Measurements from ENCODE around the gene HTRA1.

Gene HTRA1

DNA sequence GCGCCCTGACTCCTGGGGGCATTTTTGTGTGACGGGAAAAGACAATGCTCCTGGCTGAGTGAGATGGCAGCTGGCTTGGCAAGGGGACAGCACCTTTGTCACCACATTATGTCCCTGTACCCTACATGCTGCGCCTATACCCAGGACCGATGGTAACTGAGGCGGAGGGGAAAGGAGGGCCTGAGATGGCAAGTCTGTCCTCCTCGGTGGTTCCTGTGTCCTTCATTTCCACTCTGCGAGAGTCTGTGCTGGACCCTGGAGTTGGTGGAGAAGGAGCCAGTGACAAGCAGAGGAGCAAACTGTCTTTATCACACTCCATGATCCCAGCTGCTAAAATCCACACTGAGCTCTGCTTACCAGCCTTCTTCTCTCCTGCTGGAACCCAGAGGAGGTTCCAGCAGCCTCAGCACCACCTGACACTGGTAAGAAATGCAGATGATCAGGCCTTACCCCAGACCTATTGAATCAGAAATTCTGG lies 6.7 kb upstream of the HTRA1 start, which contains the start of gene ARMS2:
Gene ARMS2 (plus strand): TSS at position 51 of the 478 bp plus-strand sequence. CDS start 75 bp downstream, at position 126.
- DNase-seq (ENCODE audit: low read depth), result no peak

DNA sequence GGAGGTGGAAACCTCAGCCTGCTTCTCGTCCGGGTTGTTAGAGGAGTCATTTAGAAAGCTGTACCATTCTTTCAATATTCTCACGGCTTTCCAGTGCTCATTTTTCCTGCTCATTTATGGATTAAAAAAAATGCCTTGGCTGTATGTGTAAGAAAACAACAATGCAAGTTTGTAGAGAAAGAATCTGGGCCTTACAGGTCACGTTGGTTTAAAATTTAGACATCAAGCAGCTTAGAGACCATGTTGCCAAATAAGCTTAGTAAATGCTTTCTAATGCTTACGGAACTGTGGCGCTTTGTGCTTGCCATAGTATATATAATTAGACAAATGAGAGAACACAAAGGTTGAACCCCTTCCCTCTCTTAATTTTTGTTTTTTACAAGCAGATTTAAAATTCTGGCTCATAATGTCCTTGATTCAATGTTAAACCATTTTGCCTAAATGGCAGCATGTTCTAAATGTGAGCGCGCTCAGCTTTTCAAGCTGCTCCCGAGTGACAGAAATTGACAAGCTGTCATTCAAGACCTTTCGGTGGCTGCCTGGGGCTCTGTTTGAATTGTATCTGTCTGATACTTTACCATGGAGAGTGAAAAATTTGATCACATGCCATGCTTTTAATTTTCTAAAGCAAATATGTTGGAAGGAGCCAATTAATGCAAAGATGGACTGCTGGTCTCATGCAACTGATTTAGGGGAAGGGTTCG lies 5.8 kb upstream of the HTRA1 start:
- no peak for DNase-seq (ENCODE audit: low read depth)

DNA sequence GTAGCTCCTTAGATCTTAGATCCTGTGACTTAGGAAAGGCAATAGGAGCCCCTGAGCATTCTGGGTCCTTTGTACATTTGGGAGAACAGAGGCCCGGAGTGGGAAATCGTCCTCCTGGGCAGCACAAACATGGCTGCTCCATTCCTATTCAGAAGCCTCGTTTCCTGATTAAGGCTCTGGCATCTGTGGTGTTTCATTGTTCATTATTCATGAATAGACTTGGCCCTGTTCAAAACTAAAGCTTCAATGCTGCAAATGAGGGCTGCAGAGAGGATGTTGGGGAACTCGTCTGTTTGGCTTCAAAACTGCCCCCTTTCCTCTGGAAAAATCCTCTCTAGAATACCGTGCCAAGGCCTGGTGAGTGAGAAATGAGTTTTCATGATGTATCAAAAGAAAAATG lies 3.4 kb upstream of the HTRA1 start:
- no peak for DNase-seq (ENCODE audit: low read depth)

DNA sequence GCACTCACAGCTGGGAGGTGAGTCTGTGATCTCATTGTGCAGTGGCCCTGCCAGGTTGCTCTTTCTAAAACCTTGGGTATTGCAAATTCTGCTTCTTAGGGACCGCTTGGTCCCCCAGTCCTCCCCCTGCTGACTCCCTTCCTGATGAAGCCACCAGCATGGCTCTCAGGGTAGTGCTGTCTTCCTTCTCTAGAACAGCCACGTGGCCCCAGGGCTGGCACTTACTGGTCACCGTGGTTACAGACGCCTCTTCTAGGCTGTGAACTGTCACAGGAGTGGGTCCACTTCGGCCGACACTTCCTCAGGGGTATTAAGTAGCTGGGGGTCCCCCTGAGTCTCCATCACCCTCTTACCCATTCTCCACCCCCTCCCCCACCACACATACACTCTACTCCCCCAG lies 2.7 kb upstream of the HTRA1 start:
- DNase-seq (ENCODE audit: low read depth), result no peak

DNA sequence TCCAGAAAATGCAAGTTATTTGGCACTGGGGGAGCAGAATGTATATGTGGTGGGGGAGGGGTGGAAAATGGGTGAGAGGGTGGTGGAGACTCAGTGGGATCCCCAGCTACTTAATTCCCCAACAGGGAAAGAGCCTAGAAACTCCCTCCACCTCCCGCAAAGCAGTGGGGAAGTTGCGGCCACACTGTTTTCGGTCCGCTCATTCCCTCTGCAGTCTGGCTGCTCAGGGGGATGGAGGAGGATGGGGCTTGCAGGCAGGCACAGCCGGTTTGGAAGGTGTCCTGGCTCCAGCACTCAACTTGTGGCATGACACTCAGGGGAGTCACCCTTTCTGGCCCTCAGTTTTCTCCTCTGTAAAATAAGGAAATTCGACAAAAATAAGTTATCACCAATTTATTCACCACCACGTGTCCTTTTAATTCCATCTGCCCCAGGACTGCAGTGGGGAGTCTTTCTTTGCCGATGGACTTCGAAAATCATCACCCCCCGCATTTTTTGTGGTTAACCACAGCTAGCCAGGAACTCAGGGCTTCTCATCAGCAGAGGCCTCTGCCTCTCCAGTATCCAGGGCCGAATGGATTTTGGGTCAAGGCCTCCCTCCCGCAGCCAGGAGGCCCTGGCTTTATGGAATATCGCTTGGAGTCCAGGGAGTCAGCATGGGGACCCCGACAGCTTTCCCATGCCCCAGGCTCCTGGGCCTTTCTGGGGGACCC lies 1.6 kb upstream of the HTRA1 start:
- no peak for DNase-seq (ENCODE audit: low read depth)

DNA sequence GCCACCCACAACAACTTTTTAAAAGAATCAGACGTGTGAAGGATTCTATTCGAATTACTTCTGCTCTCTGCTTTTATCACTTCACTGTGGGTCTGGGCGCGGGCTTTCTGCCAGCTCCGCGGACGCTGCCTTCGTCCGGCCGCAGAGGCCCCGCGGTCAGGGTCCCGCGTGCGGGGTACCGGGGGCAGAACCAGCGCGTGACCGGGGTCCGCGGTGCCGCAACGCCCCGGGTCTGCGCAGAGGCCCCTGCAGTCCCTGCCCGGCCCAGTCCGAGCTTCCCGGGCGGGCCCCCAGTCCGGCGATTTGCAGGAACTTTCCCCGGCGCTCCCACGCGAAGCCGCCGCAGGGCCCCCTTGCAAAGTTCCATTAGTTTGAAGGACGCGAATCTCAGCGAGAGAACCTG lies 461 bp upstream of the HTRA1 start:
- DNase-seq (ENCODE audit: low read depth), result no peak

DNA sequence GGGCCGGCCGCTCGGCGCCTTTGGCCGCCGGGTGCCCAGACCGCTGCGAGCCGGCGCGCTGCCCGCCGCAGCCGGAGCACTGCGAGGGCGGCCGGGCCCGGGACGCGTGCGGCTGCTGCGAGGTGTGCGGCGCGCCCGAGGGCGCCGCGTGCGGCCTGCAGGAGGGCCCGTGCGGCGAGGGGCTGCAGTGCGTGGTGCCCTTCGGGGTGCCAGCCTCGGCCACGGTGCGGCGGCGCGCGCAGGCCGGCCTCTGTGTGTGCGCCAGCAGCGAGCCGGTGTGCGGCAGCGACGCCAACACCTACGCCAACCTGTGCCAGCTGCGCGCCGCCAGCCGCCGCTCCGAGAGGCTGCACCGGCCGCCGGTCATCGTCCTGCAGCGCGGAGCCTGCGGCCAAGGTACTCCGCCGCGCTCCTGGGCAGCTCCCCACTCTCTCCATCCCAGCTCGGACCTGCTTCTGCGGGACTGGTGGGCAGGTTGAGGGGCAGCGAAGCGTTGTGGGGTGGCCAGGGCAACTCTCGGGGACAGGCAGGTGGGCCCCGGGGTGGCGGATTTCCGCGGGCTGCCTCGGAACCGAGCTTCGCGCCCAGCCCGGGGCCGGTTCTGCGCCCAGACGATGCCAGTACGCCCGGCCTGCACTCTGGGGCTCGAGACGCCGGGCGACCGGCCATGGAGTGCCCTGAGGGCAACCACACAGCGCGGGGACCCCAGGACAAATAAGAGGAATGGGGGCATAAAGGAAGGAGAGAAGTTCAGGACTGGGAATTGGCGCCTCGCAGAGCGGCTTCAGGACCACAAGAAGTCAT lies 578 bp downstream of the HTRA1 start:
- no peak for DNase-seq (ENCODE audit: low read depth)

DNA sequence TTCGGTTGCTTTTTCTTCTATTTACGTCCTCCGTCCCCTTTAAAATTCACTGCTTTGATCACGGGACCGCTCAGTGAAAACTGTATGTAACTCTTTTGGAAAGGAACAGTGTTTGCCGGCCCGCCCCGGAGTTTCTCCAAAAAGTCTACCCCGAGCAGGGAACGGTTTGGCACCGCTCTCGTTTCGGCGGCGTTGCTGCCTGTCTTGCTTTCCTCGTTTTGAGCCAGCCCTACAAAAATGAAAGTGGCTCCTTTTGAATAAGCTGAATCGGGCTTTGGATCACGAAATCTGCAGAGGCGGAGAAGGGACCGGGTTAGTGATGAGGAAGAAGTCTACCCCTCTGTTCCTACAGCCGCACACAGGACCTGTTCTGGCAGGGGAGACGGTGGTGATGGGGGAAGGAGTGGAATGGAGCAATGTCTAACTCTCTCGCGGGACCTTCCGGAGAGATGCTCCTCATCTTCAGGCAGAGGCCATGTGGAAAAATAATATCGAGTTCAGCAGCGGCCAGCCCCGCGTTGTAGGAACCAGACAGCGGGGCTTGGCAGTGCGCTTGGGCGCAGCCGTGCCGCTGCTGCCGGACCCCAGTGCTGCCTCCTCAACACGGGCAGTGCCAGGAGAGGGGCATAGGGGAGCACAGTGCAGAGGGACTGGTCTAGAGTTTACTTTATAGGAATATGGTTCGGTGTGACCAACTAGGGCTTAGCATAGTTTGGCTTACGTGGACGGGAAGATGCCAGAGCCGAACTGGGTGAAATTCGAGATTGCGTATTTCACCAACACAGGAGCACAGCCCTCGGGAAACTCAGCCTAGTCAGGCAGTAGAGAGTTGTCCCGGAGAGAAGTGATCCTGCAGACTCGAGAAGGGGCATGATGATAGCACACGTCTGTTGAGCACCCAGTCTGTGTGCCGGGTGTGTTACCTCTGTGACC lies 1.4 kb downstream of the HTRA1 start:
- DNase-seq (ENCODE audit: low read depth), result no peak

DNA sequence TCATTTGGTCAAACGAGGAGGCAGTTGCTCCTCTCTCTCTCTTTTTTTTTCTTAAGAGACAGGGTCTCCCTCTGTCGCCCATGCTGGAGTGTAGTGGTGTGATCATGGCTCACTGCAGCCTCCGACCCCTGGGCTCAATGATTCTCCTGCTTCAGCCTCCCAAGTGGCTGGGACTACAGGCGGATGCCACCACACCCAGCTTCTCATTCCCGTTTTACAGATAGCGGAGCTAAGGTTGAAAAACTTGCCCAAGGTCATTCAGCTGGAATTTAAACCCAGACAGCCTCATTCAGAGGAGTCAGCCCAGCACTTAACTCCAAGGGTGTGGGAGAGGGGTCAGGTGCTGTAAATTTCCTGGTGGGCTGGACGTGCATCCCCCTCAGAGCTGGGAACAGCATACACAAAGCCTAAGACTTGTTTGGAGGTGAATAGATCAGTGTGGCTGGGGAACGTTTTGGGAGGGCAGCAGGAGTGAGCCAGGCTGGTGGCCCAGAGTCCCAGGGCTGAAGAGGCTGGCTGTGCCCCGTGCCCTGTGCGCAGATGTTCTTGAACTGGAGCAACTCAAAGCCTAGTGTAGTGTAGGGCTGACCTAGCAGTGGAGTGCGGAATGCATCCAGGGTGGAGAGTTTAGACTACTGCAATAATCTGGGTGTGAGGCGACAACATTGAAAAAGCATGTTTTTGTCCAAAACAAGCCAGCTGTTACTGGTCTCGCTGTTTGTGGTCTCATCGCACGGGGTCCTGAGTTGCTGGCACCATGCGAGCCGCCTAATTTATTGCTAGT lies 2.3 kb downstream of the HTRA1 start:
- no peak for DNase-seq (ENCODE audit: low read depth)

DNA sequence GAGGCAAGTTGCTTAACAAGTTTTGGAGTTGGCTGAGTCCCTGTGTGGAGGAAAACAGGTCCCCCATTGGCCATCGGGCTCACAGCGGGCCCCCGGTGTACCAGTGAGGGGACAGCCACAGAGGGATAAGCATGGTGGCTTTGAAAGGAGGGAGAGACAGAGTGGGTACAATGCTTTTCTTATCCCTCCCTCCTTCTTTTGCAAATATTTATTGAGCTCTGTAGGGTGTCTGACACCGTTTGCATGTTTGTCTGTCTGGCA lies 2.8 kb downstream of the HTRA1 start:
- no peak for DNase-seq (ENCODE audit: low read depth)

DNA sequence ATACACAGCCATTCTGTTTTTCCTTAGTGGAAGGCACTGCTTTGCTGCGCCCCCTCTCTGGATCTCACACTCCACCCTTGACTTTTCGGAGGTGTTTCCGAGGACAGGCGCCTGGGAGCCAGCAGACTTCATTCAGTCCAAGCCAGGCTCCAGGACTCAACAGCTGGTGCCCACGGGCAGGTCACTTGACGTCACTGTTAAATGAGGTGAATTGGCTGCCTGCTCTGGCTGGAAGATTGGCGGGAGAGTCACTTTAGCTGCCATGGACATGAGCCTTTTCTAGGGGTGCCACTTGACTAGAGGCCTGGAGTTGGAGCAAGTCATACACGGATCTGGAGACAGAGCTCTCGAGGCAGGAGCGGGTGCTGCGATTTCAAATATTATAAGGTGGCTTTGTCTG lies 3.2 kb downstream of the HTRA1 start:
- DNase-seq (ENCODE audit: low read depth), result no peak

DNA sequence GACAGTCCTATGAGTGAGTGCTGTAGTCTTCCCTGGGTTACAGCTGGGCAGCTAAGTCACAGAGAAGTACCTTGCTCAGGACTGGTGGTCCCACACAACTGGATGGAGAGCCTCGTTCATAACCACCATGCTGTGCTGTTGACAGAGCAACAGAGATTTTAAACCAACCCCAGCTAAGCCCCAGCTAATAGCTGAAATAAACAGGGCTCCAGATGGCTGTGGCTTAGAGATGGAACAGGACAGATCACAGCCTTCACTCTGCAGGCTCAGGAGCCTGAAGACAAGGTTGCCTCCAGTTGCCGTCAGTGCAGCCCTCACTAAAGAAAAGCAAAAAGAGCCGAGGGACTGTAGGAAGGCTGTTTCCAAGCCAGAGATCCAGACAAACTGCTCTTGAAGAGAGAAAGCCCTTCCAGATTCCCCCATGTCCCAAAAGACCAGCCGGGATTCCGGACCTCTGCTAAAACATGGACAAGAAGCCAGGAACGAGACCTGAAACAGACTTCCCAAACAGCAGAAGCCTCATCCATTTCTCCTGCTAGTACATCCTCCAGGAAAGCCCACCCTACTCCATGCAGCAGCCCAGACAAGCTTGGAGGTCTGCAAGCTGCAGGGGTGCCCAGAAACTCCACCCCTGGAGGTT lies 4.2 kb downstream of the HTRA1 start:
- DNase-seq (ENCODE audit: low read depth), result no peak

DNA sequence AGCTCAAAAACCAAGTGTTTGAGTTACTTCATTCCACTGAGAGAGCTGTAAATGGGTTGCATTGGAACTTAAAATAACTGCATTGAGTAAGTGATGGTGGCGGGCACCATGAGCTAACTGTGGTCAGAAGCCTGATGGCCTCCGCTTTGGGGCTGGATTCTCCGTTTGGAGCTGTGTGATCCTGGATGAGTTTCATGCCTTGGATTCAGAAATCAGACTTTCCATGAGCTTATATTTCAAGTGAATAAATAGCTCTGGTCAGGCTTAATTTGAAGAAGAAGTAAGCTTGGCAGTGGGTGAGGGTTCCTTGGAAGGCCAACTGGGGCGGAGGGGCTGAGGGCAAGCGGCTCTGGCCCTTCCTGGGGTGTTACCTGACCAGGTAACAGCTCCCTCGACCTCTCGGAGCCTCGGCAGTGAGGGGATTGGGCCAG lies 5.6 kb downstream of the HTRA1 start:
- no peak for DNase-seq (ENCODE audit: low read depth)

DNA sequence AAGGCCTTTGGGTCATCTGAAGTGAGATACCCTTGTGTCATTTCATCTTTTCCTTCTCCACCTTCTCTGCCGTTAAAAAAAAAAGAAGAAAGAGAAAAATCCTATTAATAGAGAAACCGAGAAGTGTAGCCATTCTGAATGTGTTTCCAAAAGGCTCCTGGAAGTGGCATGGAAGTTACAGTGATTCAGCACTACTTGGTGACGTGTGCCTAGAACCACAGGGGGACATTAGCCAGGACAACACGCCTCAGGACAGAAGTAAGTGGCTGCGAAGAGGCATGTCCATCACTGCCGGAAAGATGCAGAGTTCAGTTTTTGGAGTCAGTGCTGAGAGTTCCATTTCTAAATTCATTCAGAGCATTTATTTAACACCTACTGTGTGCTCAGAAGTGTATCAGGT lies 6.3 kb downstream of the HTRA1 start:
- no peak for DNase-seq (ENCODE audit: low read depth)

DNA sequence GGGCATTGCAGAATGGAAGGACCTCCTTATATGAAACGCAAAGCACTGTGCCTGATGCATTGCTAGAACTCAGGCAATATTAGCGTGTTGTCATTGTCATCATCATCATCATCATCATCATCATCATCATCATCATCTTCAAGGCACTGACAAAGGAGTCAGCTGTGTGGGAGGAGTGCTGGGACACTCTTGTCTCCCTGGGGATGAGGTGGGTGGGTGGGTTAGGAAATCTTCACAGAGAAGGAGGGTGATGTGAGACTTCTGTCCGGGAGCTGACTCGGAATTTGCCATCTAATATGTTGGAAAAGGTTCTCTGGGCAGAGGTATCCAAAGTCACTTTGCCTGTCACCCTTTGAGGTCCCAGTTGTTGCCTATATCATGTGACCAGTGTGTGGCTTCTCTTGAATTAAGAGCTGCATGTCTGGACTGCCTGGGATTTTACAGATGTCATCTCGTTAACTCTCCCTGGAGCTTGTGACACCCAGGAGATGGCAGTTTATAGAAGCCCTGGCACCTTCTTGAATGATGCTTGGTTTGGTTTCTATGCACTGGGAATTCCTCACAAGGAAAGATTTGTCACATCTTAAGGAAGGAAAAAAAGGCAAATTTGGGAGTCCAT lies 7.1 kb downstream of the HTRA1 start:
- DNase-seq (ENCODE audit: low read depth), result no peak

DNA sequence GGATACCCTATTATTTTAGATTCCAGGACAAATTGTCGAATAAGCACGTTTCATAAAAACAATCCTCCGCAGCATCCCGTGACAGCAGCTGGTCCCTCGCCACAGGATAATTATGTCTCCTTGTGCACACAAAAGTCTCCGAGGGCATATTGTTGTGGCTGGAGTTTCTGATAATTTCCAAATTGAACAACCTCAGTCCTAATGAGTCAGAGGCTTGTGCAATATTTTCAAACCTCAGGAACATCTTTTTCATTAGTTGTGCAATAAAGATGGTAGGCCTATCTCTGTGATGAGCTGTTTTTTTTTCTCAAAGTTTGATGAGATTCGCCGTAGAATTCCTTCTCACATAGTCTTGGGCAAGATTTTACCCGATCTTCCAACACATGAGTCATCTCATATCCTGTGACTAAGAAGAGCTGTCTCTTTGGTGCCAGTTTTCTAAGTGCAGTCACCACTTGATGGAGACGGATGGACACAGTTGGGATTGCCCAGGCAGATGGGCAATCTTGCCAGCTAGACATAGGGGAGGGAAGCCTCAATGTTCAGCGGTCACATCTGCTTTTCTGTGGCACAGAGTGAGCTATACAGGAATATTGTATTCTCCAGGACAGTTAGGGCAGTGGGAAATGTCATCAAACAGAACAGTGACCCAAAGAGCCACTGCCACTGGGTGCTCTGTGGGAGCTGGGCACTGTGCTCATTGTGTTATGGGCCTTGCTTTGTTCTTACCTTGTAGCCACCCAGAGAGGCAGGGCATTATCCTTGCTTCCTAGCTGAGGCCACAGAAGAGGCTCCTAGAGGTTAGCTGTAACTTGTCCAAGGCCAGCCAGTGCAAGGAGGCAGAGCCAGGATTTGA lies 7.8 kb downstream of the HTRA1 start:
- DNase-seq (ENCODE audit: low read depth), result no peak

DNA sequence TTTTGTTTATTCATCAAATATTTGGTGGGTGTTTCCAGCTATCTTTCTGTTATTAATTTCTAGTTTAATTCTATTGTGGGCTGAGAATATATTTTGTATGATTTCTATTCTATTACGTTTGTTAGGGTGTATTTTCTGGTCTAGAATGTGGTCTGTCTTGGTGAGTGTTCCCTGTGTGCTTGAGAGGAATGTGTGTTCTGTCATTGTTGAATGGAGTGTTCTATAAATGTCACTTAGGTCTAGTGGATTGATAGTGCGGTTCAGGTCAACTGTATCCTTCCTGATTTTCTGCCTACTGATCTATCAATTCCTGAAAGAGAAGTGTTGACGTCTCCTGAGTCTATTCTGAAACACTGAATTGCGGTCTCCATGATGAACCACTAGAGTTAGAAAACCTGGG lies 8.5 kb downstream of the HTRA1 start:
- no peak for DNase-seq (ENCODE audit: low read depth)

DNA sequence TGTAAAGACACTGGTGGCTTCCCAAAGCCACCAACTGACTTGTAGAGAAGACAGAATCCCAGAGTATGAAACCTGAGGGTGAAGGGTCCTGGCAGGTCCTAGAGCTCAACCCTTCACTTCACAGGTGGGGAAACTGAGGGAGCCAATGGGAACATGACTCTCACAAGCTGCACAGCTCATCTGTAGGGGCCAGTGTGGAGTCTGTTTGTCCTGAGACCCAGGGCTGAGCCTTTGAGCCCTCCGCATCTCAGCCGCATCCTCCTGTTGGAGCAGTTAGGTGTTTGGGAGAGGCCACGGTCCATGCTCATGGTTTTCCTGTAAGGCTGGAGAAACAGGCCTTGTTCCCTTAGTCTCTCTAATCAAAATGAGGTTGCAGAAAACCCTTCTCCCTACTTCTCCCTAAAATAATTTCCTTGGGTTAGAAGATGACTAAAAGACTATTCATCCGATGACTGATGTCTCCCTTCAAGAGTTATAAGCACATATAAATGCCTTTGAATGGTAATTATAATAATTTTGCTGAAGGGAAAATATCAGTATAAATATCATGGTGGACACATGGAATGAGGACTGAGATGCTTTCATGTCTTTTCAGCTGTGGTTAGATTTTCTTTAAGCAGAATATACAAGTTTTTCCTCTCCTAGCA lies 10.3 kb downstream of the HTRA1 start:
- DNase-seq (ENCODE audit: low read depth), result no peak

DNA sequence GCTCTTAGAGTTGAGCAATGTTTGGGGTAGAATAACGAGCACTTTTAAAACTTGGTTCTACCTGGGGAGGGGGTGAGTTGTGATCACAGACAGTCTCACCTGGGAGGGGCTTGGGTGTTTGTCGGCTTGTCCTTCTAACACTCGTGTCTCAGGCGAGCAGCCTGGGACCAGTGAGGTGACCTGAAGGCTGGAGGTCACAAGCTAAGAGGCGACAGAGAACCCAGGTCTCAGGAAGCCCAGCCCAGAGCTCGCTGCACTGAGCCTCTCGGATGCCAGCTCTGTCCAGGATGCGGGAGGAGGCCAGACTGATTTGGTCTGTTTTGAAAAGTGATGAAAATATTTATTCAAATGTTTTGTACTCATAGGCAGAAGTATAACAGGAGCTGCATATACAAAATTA lies 11.8 kb downstream of the HTRA1 start:
- DNase-seq (ENCODE audit: low read depth), result no peak
